ENCODE results near the gene ARL16. TPM values are rescaled to one million over a fixed set of nuclear protein-coding genes. Genes with fewer than 3 reads are reported as not detected.

The ARL16 gene
- total RNA-seq, 4 donors from 2014 or later = 33.5 to 45.4 (median 43.4) TPM

DNA sequence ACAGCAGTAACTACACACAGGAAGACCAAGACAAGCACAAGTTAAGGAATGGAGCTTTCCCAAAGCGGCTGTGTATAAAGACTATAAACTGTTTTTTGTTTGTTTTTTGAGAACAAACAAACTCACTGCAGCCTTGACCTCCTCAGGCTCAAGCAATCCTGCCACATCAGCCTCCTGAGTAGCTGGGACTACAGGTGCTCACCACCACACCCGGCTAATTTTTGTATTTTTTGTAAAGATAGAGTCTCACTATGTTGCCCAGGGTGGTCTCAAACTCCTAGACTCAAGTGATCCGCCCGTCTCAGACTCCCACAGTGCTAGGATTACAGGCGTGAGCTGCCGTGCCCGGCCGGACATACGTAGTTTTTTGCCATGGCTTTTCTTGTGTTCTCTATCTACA lies 23.2 kb downstream of the ARL16 start:
- peaks cover 0 to 6% (median 4%) of the 10 kb centered on the region in 4 donors for H3K4me1 ChIP-seq
- H3K27me3 ChIP-seq = no peaks in the 10 kb centered on the region
- DNase-seq = no peak
- no peaks in the 10 kb centered on the region for H3K9me3 ChIP-seq
- H3K4me3 ChIP-seq = no peak overlapping the region
- no peak for TF ChIP-seq POLR2A (IDR thresholded peaks at IDR 0.05)
- TF ChIP-seq, protein P1, sequence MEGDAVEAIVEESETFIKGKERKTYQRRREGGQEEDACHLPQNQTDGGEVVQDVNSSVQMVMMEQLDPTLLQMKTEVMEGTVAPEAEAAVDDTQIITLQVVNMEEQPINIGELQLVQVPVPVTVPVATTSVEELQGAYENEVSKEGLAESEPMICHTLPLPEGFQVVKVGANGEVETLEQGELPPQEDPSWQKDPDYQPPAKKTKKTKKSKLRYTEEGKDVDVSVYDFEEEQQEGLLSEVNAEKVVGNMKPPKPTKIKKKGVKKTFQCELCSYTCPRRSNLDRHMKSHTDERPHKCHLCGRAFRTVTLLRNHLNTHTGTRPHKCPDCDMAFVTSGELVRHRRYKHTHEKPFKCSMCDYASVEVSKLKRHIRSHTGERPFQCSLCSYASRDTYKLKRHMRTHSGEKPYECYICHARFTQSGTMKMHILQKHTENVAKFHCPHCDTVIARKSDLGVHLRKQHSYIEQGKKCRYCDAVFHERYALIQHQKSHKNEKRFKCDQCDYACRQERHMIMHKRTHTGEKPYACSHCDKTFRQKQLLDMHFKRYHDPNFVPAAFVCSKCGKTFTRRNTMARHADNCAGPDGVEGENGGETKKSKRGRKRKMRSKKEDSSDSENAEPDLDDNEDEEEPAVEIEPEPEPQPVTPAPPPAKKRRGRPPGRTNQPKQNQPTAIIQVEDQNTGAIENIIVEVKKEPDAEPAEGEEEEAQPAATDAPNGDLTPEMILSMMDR (IDR thresholded peaks at IDR 0.05) = no peak
- peaks cover 0 to 5% (median 0%) of the 10 kb centered on the region in 3 donors for H3K36me3 ChIP-seq
- no peak overlapping the region for H3K27ac ChIP-seq

DNA sequence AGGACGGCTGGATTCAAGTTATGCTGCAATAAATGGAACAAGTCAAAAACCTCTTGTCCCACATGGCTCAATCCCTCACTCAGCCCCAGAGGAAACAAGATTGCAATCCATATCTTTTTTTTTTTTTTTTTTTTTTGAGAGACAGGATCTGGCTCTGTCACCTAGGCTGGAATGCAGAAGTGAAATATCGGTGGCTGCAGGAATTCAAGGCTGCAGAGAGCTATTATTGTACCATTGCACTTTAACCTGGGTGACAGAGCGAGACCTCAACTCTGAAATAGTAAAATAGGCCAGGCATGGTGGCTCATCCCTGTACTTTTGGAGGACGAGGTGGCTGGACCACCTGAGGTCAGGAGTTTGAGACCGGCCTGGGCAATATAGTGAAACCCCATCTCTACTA lies 24.6 kb downstream of the ARL16 start:
- Histone ChIP-seq H3K4me3 (no peak overlapping the region), H3K27ac (no peak overlapping the region), H3K27me3 (no peaks in the 10 kb centered on the region), H3K9me3 (no peaks in the 10 kb centered on the region), H3K4me1 (no peaks in the 10 kb centered on the region), H3K36me3 (no peaks in the 10 kb centered on the region)
- no peak for DNase-seq
- TF ChIP-seq POLR2A (IDR thresholded peaks at IDR 0.05) = no peak
- TF ChIP-seq, protein P1 (IDR thresholded peaks at IDR 0.05) = no peak

DNA sequence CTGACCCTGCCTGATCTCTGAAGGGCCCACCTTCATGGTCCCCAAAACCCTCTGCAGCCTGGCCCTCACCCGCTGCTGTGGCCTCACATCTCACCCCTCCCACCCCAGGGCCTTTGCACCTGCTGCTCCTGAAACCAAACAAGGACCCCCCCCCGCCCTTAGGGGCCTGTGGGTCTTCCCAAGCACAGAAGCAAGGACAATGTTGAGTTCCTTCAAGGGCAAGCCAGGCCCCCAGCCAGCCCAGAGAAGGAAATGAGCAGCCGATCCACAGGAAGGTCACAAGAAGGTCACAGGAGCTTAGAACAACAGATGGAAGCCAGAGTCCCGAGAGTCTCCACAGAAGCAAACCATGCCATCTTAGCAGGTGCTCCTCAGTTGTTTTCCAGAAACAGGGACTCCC lies 26.8 kb downstream of the ARL16 start:
- Histone ChIP-seq H3K27me3 (no peaks in the 10 kb centered on the region), H3K27ac (no peak overlapping the region), H3K9me3 (no peaks in the 10 kb centered on the region), H3K4me1 (no peaks in the 10 kb centered on the region), H3K36me3 (no peaks in the 10 kb centered on the region), H3K4me3 (no peak overlapping the region)
- no peak for DNase-seq
- TF ChIP-seq, protein P1 (IDR thresholded peaks at IDR 0.05) = no peak
- no peak for TF ChIP-seq POLR2A (IDR thresholded peaks at IDR 0.05)

DNA sequence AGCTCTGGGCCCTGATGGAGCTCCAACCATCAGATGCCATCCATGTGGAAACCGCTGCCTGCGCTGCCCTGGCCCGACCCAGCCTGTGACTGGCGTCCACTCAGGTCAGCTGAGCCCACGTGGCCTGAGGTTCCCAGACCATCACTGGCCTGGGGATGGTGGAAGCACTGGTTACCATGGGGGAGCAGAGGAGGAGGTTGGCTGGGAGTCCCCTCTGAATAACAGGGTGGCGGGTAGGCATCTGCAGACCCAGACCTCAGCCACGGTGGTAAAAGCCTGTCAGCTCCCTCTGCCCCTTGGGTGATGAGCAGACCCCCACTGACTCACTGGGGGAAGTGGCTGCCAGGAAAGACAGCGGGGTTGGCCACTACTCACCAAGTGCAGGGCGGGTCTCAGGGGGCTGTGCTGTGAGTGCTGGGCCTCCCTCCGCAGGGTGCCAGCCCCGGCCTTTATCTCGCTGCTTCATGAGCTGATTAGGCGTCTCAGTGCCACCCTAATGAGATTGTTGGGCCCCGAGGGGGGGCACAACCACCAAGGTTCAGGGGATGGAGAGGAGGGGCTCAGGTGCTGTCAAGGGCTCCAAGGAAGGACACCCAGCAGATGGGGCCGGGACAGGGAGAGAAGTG lies 27.4 kb downstream of the ARL16 start, which contains the start of gene PDE6G:
PDE6G (minus strand) TSS at position 425 of the 626 bp plus-strand sequence. CDS start 3,237 bp downstream, outside the sequence.
- TF ChIP-seq, protein P1 (IDR thresholded peaks at IDR 0.05) = no peak
- no peak for TF ChIP-seq POLR2A (IDR thresholded peaks at IDR 0.05)
- DNase-seq = no peak

DNA sequence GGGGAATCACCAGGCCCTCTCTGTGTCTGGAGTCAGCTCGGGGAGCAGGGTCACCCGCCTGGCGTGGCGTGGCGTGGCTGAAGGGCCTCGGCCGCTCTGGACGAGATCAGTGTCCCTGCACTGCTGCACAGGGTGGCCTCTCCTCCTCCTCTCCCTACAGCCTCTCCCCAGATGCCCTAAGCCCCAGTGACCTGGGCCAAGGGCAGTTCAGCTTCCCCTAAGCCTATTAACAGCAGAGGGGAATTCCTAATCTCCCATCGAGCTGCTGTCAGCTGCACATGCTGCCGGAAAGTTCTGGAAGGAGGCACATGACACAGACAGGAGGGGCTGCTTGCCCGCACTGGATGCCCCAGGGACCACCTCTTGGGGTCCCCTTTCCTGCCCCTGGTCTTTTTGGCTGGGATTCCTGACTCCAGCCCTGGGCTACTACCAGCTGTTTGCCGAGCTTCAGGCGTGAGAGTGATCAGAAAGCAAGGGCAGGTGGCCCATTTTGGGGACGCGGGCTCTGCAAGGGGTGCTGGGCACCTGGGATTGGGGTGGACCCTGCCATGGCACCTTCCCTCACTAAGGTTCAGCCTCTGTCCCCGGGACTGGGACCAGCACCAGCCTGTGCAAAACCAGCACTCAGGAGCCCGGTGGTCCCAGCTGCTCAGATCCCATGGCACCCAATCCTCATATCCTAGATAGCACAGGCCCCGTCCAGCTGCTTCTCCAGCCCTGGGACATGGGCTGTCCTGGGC lies 28.0 kb downstream of the ARL16 start:
- no peaks in the 10 kb centered on the region for H3K4me1 ChIP-seq
- TF ChIP-seq, protein P1 (IDR thresholded peaks at IDR 0.05) = no peak
- TF ChIP-seq POLR2A (IDR thresholded peaks at IDR 0.05) = no peak
- H3K27ac ChIP-seq = no peak overlapping the region
- H3K36me3 ChIP-seq = no peaks in the 10 kb centered on the region
- DNase-seq = no peak
- no peaks in the 10 kb centered on the region for H3K27me3 ChIP-seq
- H3K9me3 ChIP-seq = no peaks in the 10 kb centered on the region
- no peak overlapping the region for H3K4me3 ChIP-seq

More for the DNA sequence above, 27.4 kb downstream of the ARL16 start, which contains the start of gene PDE6G:
- H3K4me3 ChIP-seq = no peak within 1 kb of the TSS
- H3K36me3 ChIP-seq = no peaks in the 10 kb centered on the region
- H3K4me1 ChIP-seq = no peaks in the 10 kb centered on the region
- H3K27me3 ChIP-seq = no peaks in the 10 kb centered on the region
- no peak within 1 kb of the TSS for H3K27ac ChIP-seq
- no peaks in the 10 kb centered on the region for H3K9me3 ChIP-seq
